IPS-11a (cell line): ENCODE measurements around the gene LSAMP.

Source experiments
- H3K4me3 ChIP-seq: one replicate; pipeline ENCODE4 v1.5.1; 2013; ENCODE audit warnings: low read depth, low read length, control low read depth

Gene LSAMP

DNA sequence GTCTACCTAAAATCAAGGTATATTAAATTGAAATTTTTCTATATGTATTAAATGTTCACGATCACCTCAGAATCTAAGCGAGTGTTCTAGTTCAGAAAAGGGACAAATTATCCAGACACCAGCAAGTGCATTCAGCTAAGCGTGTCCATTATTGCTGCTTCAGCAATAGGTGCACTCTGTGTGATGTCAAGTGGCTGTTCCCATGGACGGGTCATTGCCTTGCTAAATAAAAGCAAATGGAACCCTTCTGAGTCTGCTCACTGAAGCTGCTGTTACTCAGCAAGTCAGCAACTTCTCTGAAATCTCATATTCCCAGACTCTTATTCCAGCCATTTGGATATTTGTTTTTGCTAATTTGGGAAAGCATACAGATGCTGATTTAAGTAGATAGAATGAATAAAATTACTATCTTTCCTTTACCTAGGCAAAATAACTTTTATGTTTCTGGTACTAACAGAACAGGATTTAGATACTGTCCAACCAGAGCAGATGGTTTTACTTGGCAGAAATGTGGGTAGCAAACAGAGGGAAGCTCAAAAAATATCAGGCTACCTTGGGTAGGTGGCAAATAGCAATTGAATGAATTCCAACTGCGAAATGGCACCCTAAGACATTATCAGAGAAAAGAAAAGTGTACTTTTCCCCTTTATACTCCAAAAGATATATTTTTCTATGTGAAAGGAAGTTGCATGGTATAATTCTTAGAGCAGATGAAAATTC, 415.0 kb downstream of the LSAMP start:
- H3K4me3 ChIP-seq: no peak overlapping the region

DNA sequence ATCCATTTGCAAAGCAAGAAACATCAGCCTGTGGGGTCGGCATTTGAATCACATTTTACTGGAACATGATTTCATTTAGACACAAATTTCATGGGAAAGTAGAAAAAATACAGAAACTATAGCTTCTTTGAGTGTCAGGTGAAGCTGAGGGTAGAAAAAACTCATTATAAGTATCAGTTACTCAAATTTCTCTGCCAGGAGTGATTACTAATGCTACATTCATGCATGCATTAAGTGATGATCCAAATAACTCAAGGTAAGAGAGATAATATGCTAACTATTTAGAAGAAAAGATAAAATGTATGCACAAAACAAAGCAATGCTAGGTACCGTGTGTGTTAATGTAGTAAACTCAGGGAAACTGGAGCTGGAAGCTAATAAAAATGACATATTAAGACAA, 416.0 kb downstream of the LSAMP start:
- no peak overlapping the region for H3K4me3 ChIP-seq

DNA sequence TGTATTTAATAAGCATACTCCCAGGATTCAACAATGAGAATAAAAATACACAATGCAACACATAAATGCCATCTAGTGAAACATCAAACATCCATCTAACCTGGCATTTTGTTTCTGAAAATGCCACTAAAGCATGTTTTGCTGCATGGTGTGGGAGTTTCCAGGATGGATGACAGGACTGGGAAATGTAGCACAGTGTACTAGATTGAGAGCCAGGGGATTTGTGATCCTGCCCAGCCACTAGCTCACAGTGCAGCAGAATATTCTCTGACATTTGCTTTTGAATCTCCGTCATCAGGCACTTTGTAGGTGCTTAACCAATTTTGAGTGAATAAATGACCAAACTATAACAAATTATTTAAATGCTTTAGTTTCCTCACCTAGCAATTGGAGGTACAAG, 417.1 kb downstream of the LSAMP start:
- no peak overlapping the region for H3K4me3 ChIP-seq

DNA sequence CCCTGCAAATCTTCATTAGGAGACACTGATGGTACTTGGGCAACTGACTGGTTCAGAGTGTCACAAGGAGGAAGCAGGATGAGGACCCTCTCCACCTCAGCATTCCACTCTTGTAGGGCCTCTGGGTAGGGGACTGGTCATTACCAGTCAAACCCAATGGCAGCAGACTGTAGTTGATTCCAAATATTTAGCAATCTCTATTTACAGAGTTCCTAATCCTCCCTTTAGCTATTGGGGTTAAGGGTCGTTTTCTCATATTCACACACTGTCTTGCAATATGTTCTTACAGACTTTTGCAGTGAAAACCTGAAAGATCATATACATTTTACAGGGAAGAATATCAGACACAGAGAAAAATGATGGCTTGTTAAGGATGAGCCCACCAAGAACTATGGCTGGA, 424.3 kb downstream of the LSAMP start:
- no peak overlapping the region for H3K4me3 ChIP-seq

DNA sequence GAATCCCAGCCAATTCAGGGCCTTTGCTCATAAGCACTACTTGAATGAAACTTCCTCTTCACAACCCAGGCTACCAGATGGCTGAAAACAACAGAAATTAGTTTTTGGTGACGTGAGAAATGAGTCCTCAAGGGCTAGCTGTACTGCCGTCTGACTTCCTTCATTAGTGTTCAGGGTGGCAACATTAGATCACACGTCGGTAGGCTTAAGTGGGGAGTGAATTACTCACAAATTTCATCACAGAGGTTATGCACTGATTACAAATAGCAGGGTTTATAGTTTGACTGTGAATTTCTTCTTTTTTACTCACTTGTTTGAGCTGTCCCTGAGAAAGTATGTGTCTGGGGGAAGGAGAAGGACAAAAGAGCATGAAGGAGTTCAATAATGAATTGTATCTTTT, 424.8 kb downstream of the LSAMP start:
- H3K4me3 ChIP-seq: no peak overlapping the region

DNA sequence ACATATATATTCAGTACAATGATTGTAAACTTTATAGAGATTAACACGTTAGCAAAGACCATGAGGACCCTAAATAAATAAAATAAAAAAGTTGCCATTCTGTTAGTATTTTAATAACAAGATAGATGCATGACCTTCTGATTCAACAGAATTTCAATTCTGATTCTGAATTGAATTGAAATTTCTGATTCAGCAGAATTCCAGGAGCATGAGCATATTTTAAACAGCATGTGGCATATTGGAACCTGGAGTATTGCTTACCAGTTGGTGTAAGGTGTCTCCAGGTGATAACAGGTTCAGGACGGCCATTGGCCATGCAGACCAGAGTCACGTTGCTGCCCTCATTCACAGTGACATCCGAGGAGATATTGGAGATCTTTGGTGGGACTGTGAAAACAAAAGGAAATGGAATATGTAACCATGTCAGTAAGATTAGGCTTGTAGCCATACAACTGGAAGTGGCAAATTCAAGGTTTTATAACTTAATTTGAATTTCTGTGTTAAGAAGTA, 426.0 kb downstream of the LSAMP start:
- no peak overlapping the region for H3K4me3 ChIP-seq

DNA sequence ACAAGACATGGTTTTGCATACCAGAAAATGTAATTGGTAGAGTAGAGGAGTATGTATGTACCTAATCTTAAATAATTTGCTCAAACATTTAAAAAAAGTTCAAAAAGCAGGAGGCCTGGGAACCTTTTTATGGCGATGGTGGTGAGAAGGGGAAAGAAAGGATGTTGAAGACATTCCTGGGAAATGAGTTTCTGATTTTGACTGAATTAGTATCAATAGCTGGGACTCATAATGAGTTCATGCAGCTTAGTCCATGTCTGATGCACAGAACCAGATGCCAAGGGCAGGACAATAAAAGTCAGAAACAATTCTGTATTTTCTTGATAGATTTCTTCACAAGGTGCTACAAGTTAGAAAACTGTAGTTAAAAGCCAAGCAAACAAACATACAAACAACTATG, 426.6 kb downstream of the LSAMP start:
- no peak overlapping the region for H3K4me3 ChIP-seq

DNA sequence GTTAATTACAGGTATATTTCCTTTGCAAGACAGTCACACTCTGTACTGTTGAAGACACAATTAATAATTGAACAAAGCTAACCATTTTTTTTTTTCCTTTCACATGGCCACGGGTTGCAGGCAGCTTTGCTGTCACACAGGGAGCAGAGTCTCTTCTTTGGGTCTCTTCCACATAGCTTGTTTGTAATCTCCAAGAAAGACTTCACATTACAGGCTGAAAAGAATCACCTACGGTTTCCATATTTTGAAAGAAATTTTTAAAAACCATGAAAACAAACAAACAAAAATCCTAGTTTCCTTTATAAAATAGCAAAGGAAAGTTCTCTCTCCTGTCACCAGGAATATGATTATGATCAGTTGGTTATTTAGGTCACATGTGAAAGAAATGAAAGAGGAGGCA, 429.4 kb downstream of the LSAMP start:
- no peak overlapping the region for H3K4me3 ChIP-seq

DNA sequence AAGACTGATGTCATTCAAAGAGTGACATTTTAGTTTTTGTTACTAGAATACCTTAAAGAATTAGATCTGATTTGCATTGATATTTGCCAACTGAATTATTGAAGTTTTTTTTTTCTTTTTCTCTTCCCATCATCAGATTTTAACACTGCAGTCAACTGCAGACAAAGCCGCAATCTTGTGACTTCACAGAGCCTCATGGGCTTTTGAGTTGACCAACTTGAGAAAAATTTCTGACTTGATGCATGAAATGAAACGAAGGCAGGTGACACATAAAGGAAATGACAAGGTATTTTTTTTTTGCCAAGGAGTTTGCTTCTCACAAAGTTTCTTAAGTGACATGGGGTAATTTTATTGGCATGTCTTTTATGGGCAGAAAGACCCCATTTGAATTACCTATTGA, 438.3 kb downstream of the LSAMP start:
- no peak overlapping the region for H3K4me3 ChIP-seq

DNA sequence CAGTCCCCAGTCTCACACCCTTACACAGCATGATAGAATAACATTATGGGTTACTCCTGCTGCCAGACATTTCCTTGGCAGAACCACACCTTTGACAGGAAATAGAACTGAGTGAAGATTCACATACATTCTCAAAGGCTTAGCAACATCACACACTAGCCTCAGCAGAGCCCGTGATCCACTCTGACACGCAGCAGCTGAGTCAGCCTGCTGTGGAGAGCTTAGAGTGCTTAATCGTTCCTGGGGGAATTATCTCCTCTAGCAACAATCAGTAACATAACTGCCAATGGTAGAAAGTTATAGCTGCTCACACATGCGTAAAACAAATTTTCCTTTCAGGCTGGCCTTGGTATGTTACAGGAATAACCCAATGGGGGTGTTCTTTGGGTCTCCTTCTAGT, 439.9 kb downstream of the LSAMP start:
- no peak overlapping the region for H3K4me3 ChIP-seq

DNA sequence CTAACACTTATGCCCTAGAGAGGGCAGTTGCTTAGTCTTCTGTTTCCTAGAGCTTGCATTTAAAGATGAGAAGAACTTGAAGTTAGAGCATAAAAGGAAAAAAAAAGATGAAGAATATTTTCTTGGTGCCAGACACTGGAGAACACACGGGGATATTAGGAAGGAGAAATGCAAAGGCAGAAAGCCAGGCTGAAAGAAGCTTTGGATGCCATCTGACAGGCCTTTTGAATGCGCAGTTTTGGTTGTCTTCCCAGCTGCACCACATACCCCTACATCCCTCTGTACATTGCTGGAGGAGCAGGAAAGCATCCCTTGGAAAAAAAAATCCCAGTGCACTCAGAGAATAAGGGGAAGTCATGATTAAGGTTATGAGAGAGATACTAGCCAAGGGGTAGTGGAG, 443.1 kb downstream of the LSAMP start:
- no peak overlapping the region for H3K4me3 ChIP-seq

DNA sequence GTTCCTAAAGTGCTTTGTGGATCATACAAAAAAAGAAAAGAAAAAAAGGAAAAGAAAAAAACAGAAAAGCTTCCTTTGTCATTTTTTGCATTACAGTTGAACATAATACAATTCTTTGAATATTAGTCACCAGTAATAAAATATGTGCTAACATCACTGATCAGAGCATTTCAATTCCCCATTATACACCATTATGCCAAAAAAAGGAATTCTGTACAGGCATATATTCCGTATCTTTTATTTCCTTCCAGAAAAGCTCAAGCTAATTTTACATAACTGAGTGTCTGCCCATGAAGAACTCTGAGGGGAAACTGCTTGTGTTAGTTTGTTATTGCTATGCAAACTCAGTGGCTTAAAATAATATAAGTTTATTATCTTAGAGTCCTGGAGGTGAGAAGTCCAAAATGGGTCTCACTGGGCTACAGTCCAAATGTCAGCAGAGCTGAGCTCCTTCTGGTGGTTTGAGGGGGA, 444.1 kb downstream of the LSAMP start:
- no peak overlapping the region for H3K4me3 ChIP-seq

DNA sequence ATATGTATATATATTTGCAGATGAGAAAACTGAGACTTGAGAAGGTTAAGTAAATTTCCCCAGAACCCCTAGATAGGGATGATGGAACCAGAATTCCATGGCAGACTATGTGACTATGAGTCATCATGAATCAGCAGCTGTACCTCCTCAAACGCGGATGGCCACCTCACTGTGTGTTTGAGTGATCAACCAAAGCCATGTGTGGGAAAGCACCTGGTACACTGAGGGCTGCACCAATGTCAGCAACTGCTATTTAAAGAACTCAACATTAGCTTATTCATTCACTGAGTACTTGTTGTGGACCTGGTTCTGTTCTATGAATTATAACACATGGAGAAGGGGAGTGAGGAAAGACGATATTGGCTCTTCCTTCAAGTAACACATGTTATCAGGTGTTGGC, 445.0 kb downstream of the LSAMP start:
- H3K4me3 ChIP-seq: no peak overlapping the region

DNA sequence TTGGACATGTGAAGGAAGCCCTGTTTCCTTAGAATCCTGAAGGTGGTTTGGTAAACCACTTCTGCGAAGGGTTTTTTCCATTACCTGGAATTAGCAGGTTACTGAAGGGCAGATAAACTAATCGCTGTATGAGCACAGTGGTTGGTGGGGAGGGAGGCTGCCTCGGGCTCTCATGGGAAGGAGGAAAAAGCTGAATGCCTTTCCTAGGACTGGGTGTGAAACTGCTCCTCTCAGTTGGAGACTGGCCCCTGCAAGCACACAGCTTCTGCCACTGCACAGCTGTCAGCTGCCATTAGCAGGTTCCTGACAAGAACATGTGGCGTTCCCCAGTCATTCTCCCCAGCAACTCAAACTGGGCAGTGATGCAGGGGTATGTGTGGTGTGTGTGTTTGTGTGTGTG, 445.7 kb downstream of the LSAMP start:
- H3K4me3 ChIP-seq: no peak overlapping the region

DNA sequence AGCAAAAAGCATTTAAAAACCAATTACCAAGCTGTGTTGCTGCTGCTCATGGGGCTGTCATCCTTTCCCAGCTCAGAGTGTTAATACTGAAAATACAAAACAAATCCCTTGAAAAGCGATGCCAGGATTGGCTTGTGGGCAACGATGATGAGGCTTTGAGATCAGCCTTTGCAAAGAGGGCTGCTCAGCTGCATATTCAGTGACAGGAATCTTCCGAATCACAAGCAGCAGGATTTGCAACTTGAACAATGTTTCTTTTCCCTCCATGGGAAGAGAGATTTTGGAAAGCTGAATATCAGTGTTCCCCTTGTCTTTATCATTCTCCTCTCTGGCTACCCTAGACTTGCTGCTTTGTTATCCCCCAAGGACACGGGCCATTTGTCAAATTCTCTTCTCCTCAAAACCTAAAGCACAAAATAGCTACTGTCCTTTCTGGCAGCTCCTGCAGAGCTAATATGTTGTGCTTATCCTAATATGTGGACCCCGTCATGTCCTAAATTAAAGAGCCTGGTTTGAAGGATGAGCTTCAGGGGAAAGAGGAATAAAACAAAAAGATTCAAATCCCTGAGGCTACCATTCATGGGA, 446.2 kb downstream of the LSAMP start:
- no peak overlapping the region for H3K4me3 ChIP-seq

DNA sequence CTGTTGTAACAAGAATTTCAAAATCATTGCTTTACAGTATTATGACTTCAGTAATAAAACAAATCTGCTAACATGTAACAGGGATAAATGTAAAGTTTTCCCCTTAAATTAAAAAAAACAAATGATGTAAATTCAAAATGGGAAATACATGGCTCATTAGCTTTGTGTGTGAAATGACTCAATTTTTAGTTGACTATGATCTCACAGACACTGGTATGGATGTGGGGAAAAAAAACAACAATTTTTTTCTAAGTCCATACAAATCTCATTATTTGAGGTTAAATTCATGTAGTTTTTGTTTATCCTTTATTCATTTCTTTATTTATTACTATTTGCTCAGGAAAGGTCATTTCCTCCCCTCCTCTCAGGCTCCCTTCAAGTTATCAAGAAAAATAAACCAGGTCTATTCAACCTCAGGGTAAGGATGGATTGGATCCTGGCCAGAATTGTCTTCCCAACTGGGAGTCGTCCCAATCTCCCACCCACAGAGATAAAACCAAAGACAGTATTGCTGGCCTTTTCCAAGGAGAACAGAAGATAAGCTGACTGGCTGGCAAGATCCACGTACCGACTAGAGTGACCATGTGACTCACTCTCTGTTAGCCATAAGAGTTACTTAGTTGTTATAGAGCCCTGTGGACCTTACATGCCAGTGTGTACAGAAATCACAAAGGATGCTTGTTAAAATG, 448.7 kb downstream of the LSAMP start:
- H3K4me3 ChIP-seq: no peak overlapping the region

DNA sequence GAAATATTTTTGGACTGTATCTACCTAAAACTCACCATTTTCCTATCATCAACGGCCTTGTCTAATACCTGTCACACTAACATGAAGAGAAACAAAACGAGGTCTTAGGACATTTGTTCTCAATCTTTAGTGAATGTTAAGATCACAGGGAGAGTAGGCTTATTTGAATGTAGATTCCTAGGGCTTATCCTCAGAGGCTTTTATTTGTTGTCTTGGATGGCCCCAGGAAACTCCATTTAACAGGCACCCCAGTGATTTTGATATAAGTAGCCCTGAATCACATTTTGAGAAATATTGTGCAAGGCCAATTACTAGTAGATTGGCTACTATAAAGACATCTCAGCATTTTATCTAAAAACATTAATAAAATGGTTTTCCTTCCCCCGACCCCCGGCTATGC, 454.6 kb downstream of the LSAMP start:
- H3K4me3 ChIP-seq: no peak overlapping the region

DNA sequence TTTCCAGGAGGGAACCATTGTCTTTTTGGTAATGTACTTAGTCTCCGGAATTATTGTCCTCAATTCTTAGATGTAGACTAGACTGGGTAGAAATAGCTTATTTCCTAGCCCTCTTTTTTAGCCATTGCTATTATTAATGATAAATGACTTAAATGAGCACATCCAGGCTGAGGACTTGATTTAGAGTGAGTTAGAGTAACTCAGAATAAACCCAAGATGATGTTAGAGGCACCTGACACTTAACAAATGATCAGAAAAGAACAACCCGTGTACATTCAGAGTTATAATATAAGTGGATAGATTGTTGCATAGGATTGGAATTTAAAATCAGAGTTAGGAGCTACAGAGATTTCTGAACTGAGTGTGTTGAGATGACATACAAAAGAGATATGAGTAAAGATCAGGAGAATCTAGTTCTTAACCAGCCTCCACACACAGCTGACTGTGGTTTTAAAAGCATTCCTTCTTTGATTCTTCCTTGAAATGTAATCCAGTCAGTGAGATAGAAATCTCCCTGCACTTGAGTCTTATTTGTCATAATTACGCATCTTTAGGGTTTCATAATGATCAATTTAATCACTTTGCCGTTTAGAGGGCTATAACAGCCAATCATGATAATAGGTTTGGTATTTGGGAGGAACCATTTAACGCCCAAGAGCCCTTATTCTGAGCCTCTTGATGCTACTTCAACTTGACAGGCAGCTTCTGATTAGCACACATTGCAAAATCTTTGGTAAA, 455.4 kb downstream of the LSAMP start:
- H3K4me3 ChIP-seq: no peak overlapping the region

DNA sequence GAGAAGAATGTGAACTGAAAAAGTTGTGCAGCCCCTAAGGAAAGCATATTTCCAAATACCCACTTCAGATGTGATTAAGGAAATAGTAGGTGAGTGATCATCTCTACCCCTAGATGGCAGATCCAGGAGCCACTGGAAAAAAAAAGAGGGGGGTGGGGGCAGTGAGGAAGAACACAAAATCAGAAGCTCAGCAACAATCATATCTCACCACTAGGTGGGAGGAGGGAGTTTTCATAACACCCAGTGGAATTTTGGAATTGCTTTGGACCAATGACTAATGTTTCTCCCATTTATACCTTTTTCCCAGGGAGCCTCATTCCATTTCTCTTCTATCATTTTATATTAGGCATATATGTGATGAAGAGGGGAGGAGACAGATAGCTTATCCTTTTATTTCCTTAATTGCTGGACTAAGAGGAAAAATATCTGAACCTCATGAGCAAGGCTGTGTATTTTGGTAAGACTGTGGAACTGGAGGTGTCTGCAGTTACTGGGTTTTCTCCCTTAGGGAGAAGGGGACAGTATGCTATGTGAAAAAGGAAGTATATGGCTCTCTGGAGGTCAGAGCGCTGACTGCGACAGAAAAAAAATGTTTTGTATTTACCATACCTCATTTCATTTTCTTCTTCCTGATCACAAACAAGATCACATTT, 458.6 kb downstream of the LSAMP start:
- H3K4me3 ChIP-seq: no peak overlapping the region

DNA sequence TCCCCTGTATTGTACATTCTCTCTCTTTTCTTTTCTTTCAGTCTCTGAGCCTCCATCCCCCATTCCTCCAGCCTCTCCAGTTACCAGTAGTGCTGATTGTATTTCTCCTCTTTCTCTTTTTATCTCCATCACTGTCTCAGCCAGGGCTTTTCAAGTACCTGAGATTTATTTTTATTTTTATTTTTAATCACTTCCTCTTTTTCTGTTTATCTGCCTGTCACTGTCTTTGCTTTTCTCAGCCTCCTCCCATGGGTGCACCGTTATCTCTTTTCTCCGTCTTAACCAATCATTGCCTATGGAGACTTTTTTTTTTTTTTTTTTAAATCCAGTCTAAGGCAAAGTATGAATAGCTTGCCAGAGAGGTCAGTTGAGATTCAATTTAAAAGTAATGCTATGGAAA, 462.7 kb downstream of the LSAMP start:
- no peak overlapping the region for H3K4me3 ChIP-seq

DNA sequence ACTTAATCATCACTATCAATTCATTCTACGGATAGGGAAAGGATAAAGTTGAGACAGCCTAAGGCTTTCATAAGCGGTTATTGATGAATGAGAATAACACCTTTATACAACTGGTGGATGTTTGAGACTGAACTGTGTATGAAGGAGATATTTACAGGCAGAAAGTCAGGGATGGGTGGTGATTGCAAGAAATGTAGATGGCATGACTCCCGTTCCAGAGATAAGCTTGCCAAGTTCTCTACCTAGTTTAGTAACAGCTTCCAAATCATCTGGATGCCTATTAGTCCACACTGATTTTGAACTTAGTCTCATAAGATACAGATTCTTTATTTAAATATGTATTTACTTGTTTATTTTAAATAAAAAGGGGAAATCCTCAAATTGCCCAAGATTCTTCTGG, 463.2 kb downstream of the LSAMP start:
- H3K4me3 ChIP-seq: no peak overlapping the region
